GM11168 (cell line): ENCODE data around the gene RAB34.

Experiments used
- in situ Hi-C: fragments of 300-500 bp; cut with MboI; formaldehyde crosslinking; loops from one replicate; pipeline ENCODE4 v1.12.0; 2022; ENCODE audit warnings: low sequenced_read_pairs; ENCODE audit not compliant: unreplicated experiment

The RAB34 gene

GRCh38 chr17:28693869-28694268, 23.8 kb downstream of the RAB34 start:
- in situ Hi-C loops, result no loop called here

GRCh38 chr17:28689011-28689410, 28.7 kb downstream of the RAB34 start:
- in situ Hi-C loops, result no loop called here

- in situ Hi-C loops, result no loop called here
These were observed 29.2 kb downstream of the RAB34 start for GRCh38 chr17:28688481-28688880.

GRCh38 chr17:28686296-28686695, 31.4 kb downstream of the RAB34 start:
- in situ Hi-C loops, result no loop called here

- in situ Hi-C loops, result no loop called here
These were observed 32.3 kb downstream of the RAB34 start for GRCh38 chr17:28685366-28685765.

- in situ Hi-C loops, result no loop called here
These were observed 32.7 kb downstream of the RAB34 start for GRCh38 chr17:28684963-28685362.

- in situ Hi-C loops, result no loop called here
These were observed 35.0 kb downstream of the RAB34 start for GRCh38 chr17:28682655-28683054.

- in situ Hi-C loops, result no loop called here
These were observed 41.7 kb downstream of the RAB34 start for GRCh38 chr17:28675980-28676379.

- in situ Hi-C loops, result no loop called here
These were observed 42.2 kb downstream of the RAB34 start for GRCh38 chr17:28675490-28675889.

GRCh38 chr17:28669918-28670317, 47.8 kb downstream of the RAB34 start:
- in situ Hi-C loops, result no loop called here

- in situ Hi-C loops, result no loop called here
These were observed 49.8 kb downstream of the RAB34 start for GRCh38 chr17:28667870-28668269.

GRCh38 chr17:28665994-28666393, 51.7 kb downstream of the RAB34 start:
- in situ Hi-C loops, result no loop called here
